ENCODE results near the gene PRIM1. TPM values are rescaled to one million over a fixed set of nuclear protein-coding genes. Genes with fewer than 3 reads are reported as not detected.
"Not testable (repeated sequence)": the region's sequence is repeated elsewhere in the genome, so short reads cannot be mapped to it uniquely, and the experiment has no call there.

PRIM1 gene
- total and polyA plus RNA-seq, 8 donors = 4.3 to 45.5 (median 5.7) TPM; not detected in 1

DNA sequence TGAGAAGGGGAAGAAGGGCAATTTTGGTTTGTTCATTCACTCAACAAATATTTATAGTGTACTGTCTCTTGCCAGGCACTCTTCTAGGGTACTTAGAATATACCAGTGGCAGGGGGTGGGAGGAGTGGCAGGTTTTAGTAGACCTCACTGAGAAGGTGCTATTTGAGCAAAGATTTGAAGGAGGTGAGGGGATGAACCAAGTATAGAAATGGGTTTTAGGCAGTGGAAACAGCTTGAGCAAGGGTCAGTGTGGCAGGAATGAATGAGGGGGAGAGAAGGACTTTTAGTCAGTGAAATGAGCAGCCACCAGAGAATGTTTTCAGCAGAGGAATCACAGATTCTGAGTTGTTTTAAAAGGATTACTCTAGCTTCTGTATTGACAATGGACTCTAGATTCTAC is 2.3 kb downstream of the PRIM1 start:
- DNase-seq = no peak
- no peaks in the 10 kb centered on the region for H3K27me3 ChIP-seq

DNA sequence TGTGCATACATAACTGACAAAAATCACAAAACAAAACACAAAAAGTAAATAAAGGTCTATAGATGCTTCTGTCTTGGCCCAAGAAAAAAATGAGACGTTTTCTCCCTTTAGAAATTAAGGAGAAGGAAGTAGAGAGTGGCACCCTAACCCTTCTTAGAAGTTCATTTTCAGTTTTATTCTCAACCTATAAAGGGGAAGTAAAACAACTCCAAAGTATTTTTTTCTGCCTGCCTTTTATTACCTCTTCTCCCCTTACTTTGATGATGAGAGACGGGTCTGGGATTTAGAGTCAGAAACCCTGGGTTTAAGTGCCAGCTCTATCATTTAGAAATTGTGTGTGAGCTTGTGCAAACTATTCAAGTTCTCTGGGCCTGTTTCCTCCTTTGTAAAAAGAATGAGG is 2.8 kb downstream of the PRIM1 start:
- TF ChIP-seq POLR2AphosphoS5 (IDR thresholded peaks at IDR 0.05) (no peak), EP300 (IDR thresholded peaks at IDR 0.05) (no peak), POLR2A (IDR thresholded peaks at IDR 0.05) (no peak)
- TF ChIP-seq, protein P1, sequence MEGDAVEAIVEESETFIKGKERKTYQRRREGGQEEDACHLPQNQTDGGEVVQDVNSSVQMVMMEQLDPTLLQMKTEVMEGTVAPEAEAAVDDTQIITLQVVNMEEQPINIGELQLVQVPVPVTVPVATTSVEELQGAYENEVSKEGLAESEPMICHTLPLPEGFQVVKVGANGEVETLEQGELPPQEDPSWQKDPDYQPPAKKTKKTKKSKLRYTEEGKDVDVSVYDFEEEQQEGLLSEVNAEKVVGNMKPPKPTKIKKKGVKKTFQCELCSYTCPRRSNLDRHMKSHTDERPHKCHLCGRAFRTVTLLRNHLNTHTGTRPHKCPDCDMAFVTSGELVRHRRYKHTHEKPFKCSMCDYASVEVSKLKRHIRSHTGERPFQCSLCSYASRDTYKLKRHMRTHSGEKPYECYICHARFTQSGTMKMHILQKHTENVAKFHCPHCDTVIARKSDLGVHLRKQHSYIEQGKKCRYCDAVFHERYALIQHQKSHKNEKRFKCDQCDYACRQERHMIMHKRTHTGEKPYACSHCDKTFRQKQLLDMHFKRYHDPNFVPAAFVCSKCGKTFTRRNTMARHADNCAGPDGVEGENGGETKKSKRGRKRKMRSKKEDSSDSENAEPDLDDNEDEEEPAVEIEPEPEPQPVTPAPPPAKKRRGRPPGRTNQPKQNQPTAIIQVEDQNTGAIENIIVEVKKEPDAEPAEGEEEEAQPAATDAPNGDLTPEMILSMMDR (IDR thresholded peaks at IDR 0.05) = no peak
- intact Hi-C loops (cut with DNase I; ENCODE audit: low total_unique reads) = no loop called here
- Histone ChIP-seq H3K36me3 (peaks cover 5 to 39% (median 36%) of the 10 kb centered on the region in 4 donors), H3K27ac (peak overlapping the region in 1 of 5 donors; percentile 27), H3K4me3 (no peak overlapping the region), H3K9me3 (no peaks in the 10 kb centered on the region), H3K27me3 (no peaks in the 10 kb centered on the region), H3K4me1 (peaks cover 7 to 26% (median 13%) of the 10 kb centered on the region in 4 donors)
- WGBS, 5 donors = 38 to 64% (median 58%) methylated on average over 2 of the region's 2 CpGs
- DNase-seq = no peak

More for the DNA sequence above, 2.3 kb downstream of the PRIM1 start:
- Histone ChIP-seq H3K27ac (peak overlapping the region in 1 of 5 donors; percentile 27), H3K36me3 (peaks cover 5 to 35% (median 31%) of the 10 kb centered on the region in 4 donors), H3K9me3 (no peaks in the 10 kb centered on the region), H3K4me1 (peaks cover 7 to 26% (median 13%) of the 10 kb centered on the region in 4 donors), H3K4me3 (no peak overlapping the region)
- TF ChIP-seq POLR2A (IDR thresholded peaks at IDR 0.05) = no peak
- TF ChIP-seq, protein P1 (IDR thresholded peaks at IDR 0.05) = no peak
- TF ChIP-seq POLR2AphosphoS5 (IDR thresholded peaks at IDR 0.05) = no peak
- no peak for TF ChIP-seq EP300 (IDR thresholded peaks at IDR 0.05)
- intact Hi-C loops (cut with DNase I; ENCODE audit: low total_unique reads) = no loop called here

DNA sequence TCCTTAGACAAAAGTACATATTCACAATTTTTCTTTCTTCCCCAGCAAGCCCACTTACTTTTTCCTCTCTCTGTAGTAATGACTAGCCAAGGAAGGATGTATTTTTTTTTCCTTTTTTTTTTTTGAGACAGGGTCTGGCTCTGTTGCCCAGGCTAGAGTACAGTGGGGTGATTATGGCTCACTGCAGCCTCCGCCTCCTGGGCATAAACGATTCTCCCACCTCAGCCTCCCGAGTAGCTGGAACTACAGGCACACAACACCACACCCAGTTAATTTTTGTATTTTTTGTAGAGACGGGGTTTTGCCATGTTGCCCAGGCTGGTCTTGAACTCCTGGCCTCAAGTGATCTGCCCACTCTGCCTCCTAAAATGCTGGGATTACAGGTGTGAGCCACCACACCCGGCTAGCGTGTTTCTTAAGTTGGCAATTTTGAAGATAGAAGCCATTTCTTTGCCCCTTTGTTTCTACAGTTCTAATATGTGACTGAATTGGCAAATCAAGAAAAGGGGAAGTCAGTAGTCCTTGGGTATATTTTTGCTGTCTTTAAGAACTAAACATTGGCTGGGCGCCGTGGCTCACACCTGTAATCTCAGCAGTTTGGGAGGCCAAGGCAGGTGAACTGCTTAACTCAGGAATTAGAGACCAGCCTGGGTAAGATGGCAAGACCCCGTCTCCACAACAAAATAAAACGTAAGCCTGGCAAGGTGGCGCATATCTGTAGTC is 23.8 kb downstream of the PRIM1 start:
- 95 to 97% (median 96%) methylated on average over 11 of the region's 11 CpGs for whole genome bisulfite sequencing, 5 donors
- no peak for DNase-seq
- H3K9me3 ChIP-seq = no peaks in the 10 kb centered on the region
- TF ChIP-seq EP300 (IDR thresholded peaks at IDR 0.05) (no peak), POLR2A (IDR thresholded peaks at IDR 0.05) (no peak), POLR2AphosphoS5 (IDR thresholded peaks at IDR 0.05) (no peak)
- TF ChIP-seq, protein P1 (IDR thresholded peaks at IDR 0.05) = no peak
- intact Hi-C loops (cut with DNase I; ENCODE audit: low total_unique reads) = loop anchor here (10.0 kb wide), 1 partner anchor 83 kb away; the partner anchor contains the start of gene ATP5F1B
- H3K36me3 ChIP-seq = peaks cover 0 to 38% (median 36%) of the 10 kb centered on the region in 4 donors
- H3K4me3 ChIP-seq = no peak overlapping the region
- H3K4me1 ChIP-seq = peaks cover 10 to 24% (median 21%) of the 10 kb centered on the region in 4 donors
- H3K27ac ChIP-seq = no peak overlapping the region
- no peaks in the 10 kb centered on the region for H3K27me3 ChIP-seq

DNA sequence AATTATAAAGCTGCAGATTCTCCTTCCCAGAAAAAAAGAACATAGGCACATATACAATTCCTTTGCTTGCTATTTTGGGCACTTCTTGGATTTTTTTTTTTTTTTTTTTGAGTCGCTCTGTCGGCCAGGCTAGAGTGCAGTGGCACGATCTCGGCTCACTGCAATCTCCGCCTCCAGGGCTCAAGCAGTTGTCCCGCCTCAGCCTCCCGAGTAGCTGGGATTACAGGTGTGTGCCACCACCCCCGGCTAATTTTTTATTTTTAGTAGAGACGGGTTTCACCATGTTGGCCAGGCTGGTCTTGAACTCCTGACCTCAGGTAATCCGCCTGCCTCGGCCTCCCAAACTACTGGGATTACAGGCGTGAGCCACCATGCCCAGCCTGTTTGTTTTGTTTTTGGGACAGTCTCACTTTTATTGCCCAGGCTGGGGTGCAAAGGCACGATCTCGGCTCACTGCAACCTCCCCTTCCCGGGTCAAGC is 25.9 kb downstream of the PRIM1 start:
- H3K4me1 ChIP-seq = peaks cover 31 to 44% (median 42%) of the 10 kb centered on the region in 4 donors
- WGBS, 5 donors = 83 to 92% (median 90%) methylated on average over 15 of the region's 15 CpGs
- intact Hi-C loops (cut with DNase I; ENCODE audit: low total_unique reads) = loop anchor here (10.0 kb wide), 1 partner anchor 81 kb away; the partner anchor contains the start of gene ATP5F1B
- peak overlapping the region; percentile 26 to 96 (median 90) for H3K27ac ChIP-seq
- not testable (repeated sequence) for H3K9me3 ChIP-seq, DNase-seq, H3K27me3 ChIP-seq
- H3K36me3 ChIP-seq = peaks cover 0 to 25% (median 18%) of the 10 kb centered on the region in 4 donors
- peak overlapping the region in 1 of 4 donors; percentile 13 for H3K4me3 ChIP-seq

Data from stomach (tissue), 9 donors.